ENCODE data around the gene PPIL6. TPM values are rescaled to one million over a fixed set of nuclear protein-coding genes. Genes with fewer than 3 reads are reported as not detected.

The PPIL6 gene
- total RNA-seq, 2 donors from 2014 or later = 0.39 TPM; not detected in 1

DNA sequence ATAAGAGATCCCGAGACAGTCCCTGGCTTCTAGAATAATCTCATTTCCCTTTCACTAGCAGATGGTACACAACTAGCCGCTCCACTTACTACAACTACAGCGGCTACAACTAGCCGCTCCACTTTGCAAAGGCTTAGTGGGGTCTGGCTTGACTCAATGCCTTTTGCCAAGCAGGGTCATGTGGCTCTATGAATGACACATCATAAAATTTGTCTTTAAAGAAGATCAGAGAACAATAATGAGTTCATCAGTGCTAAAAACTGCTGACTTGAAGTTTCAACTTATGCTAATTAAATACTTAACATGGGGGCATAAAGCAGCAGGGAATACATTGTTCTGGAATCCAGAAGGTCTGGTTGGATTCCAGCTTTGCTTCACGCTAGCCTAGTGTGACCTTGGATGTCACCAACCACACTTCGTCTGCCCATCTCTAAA, 17.2 kb upstream of the PPIL6 start:
- Mint-ChIP-seq H3K36me3 (ENCODE audit: low read depth) (peaks cover 36% of the 10 kb centered on the region), H3K27ac (peak overlapping the region; percentile 61), H3K9me3 (peaks cover 6% of the 10 kb centered on the region), H3K27me3 (no peaks in the 10 kb centered on the region), H3K4me1 (peaks cover 40% of the 10 kb centered on the region), H3K4me3 (peak overlapping the region; percentile 40)
- no peak for ATAC-seq (replicated peaks)

GRCh38 chr6:109456710-109457561, 16.5 kb upstream of the PPIL6 start:
- no peak for ATAC-seq (replicated peaks)
- H3K27me3 Mint-ChIP-seq = no peaks in the 10 kb centered on the region
- peak overlapping the region; percentile 40 for H3K4me3 Mint-ChIP-seq
- peaks cover 2% of the 10 kb centered on the region for H3K9me3 Mint-ChIP-seq
- H3K36me3 Mint-ChIP-seq (ENCODE audit: low read depth) = peaks cover 36% of the 10 kb centered on the region
- peak overlapping the region; percentile 61 for H3K27ac Mint-ChIP-seq
- peaks cover 34% of the 10 kb centered on the region for H3K4me1 Mint-ChIP-seq

- H3K36me3 Mint-ChIP-seq (ENCODE audit: low read depth) = peaks cover 32% of the 10 kb centered on the region
- peak overlapping the region; percentile 40 for H3K4me3 Mint-ChIP-seq
- H3K27me3 Mint-ChIP-seq = no peaks in the 10 kb centered on the region
- peaks cover 30% of the 10 kb centered on the region for H3K4me1 Mint-ChIP-seq
- no peaks in the 10 kb centered on the region for H3K9me3 Mint-ChIP-seq
- no peak overlapping the region for H3K27ac Mint-ChIP-seq
- ATAC-seq (replicated peaks) = no peak
These were observed 15.7 kb upstream of the PPIL6 start for GRCh38 chr6:109456111-109456583.

- H3K27me3 Mint-ChIP-seq = no peaks in the 10 kb centered on the region
- peak; percentile 61 for ATAC-seq (replicated peaks)
- no peaks in the 10 kb centered on the region for H3K9me3 Mint-ChIP-seq
These were observed 15.1 kb upstream of the PPIL6 start, which contains the start of gene MICAL1 for GRCh38 chr6:109455437-109456110. Gene MICAL1, minus strand, starts transcription at chr6:109455772. Its CDS starts 1,576 bp downstream, at chr6:109454196.

DNA sequence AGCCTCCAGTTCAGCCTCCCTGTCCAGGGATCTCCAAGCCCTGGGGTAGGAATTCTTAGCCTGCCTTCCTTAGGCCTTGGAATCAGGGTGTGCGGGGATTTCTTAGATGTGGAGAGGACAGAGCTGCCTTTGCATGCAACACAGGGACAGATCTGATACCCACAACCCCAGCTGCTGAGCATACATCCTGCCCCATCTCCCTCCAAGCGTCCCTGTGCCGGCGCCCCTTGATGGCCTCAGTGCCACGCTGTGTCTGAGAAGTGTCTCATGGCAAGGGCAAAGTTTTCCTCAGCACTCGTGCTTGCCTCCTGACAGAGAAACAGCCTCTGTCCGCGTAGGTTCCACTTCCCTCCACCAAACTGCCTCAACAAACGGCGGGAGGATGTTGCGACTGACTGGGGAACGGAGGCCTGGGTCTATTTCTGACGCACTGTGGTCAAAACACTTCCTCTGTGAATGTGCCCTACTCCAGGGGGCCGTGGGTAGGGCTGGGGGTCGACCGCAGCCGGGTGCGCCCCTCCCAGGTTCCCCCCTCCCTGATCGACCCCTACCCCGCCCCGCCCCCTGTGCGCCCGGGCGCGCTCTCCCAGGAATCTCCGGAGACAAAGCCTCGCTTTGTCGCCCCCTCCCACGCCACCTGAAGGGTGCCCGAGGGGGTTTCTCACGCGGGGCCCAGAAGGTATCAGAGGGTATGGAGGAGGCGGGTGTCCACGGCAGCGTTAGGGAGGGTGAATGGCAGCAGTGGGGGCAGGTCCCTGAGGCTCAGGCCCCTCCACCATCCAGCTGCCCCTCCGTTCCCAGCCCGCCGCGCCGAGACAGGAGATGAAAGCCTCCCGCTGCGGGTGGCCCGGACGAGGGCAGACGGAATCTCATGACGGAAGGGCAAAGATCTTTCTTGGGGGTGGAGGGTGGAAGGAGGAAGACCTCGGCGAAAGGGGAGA, 14.3 kb upstream of the PPIL6 start:
- Mint-ChIP-seq H3K27ac (peak overlapping the region; percentile 95), H3K4me3 (peak overlapping the region; percentile 94), H3K9me3 (no peaks in the 10 kb centered on the region), H3K4me1 (peaks cover 37% of the 10 kb centered on the region), H3K36me3 (ENCODE audit: low read depth) (peaks cover 31% of the 10 kb centered on the region), H3K27me3 (no peaks in the 10 kb centered on the region)
- ATAC-seq (replicated peaks) = peak; percentile 47

More at GRCh38 chr6:109455437-109456110, 15.1 kb upstream of the PPIL6 start, which contains the start of gene MICAL1:
- Mint-ChIP-seq H3K36me3 (ENCODE audit: low read depth) (peaks cover 31% of the 10 kb centered on the region), H3K4me3 (peak within 1 kb of the TSS; percentile 94), H3K4me1 (peaks cover 31% of the 10 kb centered on the region), H3K27ac (peak within 1 kb of the TSS; percentile 95)

- H3K4me3 Mint-ChIP-seq = peak overlapping the region; percentile 94
- H3K27ac Mint-ChIP-seq = peak overlapping the region; percentile 95
- no peaks in the 10 kb centered on the region for H3K27me3 Mint-ChIP-seq
These were observed 13.4 kb upstream of the PPIL6 start for GRCh38 chr6:109453594-109454495.

DNA sequence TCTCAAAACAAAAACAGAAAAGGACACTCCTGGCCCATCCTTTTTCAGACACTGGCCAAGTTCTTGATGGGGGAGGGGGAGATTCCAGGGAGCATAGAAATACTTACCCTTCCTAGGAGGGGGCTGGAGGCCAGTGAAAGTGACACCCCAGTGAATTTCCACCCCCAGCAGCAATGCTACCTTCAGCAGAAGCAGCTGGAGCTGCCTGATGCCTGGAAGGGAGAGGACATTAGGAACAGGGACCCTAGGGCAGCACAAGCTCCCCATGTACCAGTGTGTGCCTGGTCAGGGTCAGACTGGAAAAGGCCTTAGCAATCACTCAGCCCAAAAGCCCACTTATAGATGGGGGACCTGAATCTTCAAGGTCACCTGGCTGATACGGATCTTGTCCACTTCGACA, 12.7 kb upstream of the PPIL6 start:
- H3K4me3 Mint-ChIP-seq = peak overlapping the region; percentile 94
- no peak for ATAC-seq (replicated peaks)
- H3K4me1 Mint-ChIP-seq = peaks cover 32% of the 10 kb centered on the region
- no peak overlapping the region for H3K27ac Mint-ChIP-seq
- H3K9me3 Mint-ChIP-seq = no peaks in the 10 kb centered on the region
- H3K36me3 Mint-ChIP-seq (ENCODE audit: low read depth) = peaks cover 29% of the 10 kb centered on the region
- no peaks in the 10 kb centered on the region for H3K27me3 Mint-ChIP-seq

More at GRCh38 chr6:109453594-109454495, 13.4 kb upstream of the PPIL6 start:
- Mint-ChIP-seq H3K9me3 (no peaks in the 10 kb centered on the region), H3K4me1 (peaks cover 31% of the 10 kb centered on the region), H3K36me3 (ENCODE audit: low read depth) (peaks cover 29% of the 10 kb centered on the region)
- no peak for ATAC-seq (replicated peaks)

DNA sequence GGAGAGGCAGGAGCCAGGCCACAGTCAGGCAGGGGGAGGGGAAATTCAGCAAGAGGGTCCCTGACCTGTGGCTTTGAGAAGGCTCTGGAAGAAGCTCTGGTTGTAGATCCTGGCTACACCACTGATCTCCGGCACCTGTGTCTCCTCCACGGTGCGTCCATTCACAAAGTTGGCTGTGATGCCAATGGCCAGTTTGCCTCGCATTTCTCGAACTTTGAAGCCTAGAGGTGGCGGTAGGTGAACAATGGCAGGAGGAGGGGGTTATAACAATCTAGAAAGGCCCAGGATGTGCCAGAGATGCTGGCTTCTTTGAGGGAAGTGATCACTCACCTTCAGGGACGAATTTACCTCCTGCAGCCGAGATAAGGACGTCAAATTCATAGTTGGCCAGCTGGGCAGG, 11.8 kb upstream of the PPIL6 start:
- H3K4me1 Mint-ChIP-seq = peaks cover 29% of the 10 kb centered on the region

GRCh38 chr6:109451376-109451775, 10.9 kb upstream of the PPIL6 start:
- Mint-ChIP-seq H3K4me3 (no peak overlapping the region), H3K27ac (no peak overlapping the region), H3K27me3 (no peaks in the 10 kb centered on the region), H3K4me1 (peaks cover 26% of the 10 kb centered on the region), H3K9me3 (no peaks in the 10 kb centered on the region), H3K36me3 (ENCODE audit: low read depth) (peaks cover 34% of the 10 kb centered on the region)
- ATAC-seq (replicated peaks) = no peak

More for the DNA sequence above, 11.8 kb upstream of the PPIL6 start:
- ATAC-seq (replicated peaks) = no peak
- Mint-ChIP-seq H3K9me3 (no peaks in the 10 kb centered on the region), H3K36me3 (ENCODE audit: low read depth) (peaks cover 29% of the 10 kb centered on the region), H3K27me3 (no peaks in the 10 kb centered on the region), H3K4me3 (peak overlapping the region; percentile 20), H3K27ac (peak overlapping the region; percentile 36)

GRCh38 chr6:109450801-109451200, 10.4 kb upstream of the PPIL6 start:
- Mint-ChIP-seq H3K27me3 (no peaks in the 10 kb centered on the region), H3K27ac (peak overlapping the region; percentile 83), H3K36me3 (ENCODE audit: low read depth) (peaks cover 39% of the 10 kb centered on the region), H3K9me3 (no peaks in the 10 kb centered on the region), H3K4me3 (no peak overlapping the region), H3K4me1 (peaks cover 28% of the 10 kb centered on the region)
- no peak for ATAC-seq (replicated peaks)

GRCh38 chr6:109449795-109450673, 9.6 kb upstream of the PPIL6 start:
- H3K4me3 Mint-ChIP-seq = peak overlapping the region; percentile 48
- peak; percentile 49 for ATAC-seq (replicated peaks)
- peak overlapping the region; percentile 83 for H3K27ac Mint-ChIP-seq
- H3K27me3 Mint-ChIP-seq = no peaks in the 10 kb centered on the region
- H3K36me3 Mint-ChIP-seq (ENCODE audit: low read depth) = peaks cover 42% of the 10 kb centered on the region
- peaks cover 28% of the 10 kb centered on the region for H3K4me1 Mint-ChIP-seq
- H3K9me3 Mint-ChIP-seq = no peaks in the 10 kb centered on the region

- ATAC-seq (replicated peaks) = no peak
- peak overlapping the region; percentile 83 for H3K27ac Mint-ChIP-seq
These were observed 8.8 kb upstream of the PPIL6 start for GRCh38 chr6:109449064-109449794.

More at GRCh38 chr6:109449064-109449794, 8.8 kb upstream of the PPIL6 start:
- Mint-ChIP-seq H3K9me3 (no peaks in the 10 kb centered on the region), H3K4me1 (peaks cover 28% of the 10 kb centered on the region), H3K27me3 (no peaks in the 10 kb centered on the region), H3K4me3 (peak overlapping the region; percentile 48), H3K36me3 (ENCODE audit: low read depth) (peaks cover 41% of the 10 kb centered on the region)
